ENCODE data around the gene HLA-DMA. TPM values are rescaled to one million over a fixed set of nuclear protein-coding genes. Genes with fewer than 3 reads are reported as not detected.

Gene HLA-DMA
- total and polyA plus RNA-seq, 2 of the 13 experiments (the other 11 are each of a cell fraction or from before 2014, with no cell fraction given): 0.70 to 0.71 TPM

GRCh38 chr6:32947552-32948465 lies 5.1 kb downstream of the HLA-DMA start (continued):
- no peak for TF ChIP-seq PAXIP1 (CRISPR knock-in tag; conservative IDR thresholded peaks at IDR 0.05)
- no peak for TF ChIP-seq MED13 (CRISPR knock-in tag; IDR thresholded peaks at IDR 0.05)
- TF ChIP-seq ADNP (CRISPR knock-in tag; IDR thresholded peaks at IDR 0.05): no peak
- no peak for TF ChIP-seq KDM3A (CRISPR knock-in tag; IDR thresholded peaks at IDR 0.05; ENCODE audit: low read depth)
- 0 out of 4 replicates have a peak, but pooled peaks of 1 of the 2 experiments have one; percentile 25 for TF ChIP-seq KLF16 (CRISPR knock-in tag; IDR thresholded peaks at IDR 0.05)
- no peak for TF ChIP-seq NFE2 (CRISPR knock-in tag; IDR thresholded peaks at IDR 0.05)
- peak; percentile 94 for TF ChIP-seq STAG1 (CRISPR knock-in tag; IDR thresholded peaks at IDR 0.05)
- TF ChIP-seq ZNF260 (CRISPR knock-in tag; IDR thresholded peaks at IDR 0.05; ENCODE audit: borderline replicate concordance, low read depth): no peak
- peak; percentile 76 for TF ChIP-seq TEAD3 (CRISPR knock-in tag; optimal IDR thresholded peaks at IDR 0.05; ENCODE audit: borderline replicate concordance)
- TF ChIP-seq ZNF546 (CRISPR knock-in tag; conservative IDR thresholded peaks at IDR 0.05): no peak
- TF ChIP-seq PRDM15 (CRISPR knock-in tag; IDR thresholded peaks at IDR 0.05): no peak
- no peak for TF ChIP-seq ZNF598 (CRISPR knock-in tag; IDR thresholded peaks at IDR 0.05; ENCODE audit: borderline replicate concordance)
- TF ChIP-seq SRY (CRISPR knock-in tag; IDR thresholded peaks at IDR 0.05): no peak
- no peak for TF ChIP-seq ZHX1 (CRISPR knock-in tag; IDR thresholded peaks at IDR 0.05; ENCODE audit: low read depth)
- no peak for TF ChIP-seq ZNF577 (CRISPR knock-in tag; IDR thresholded peaks at IDR 0.05; ENCODE audit: borderline replicate concordance, low read depth)
- TF ChIP-seq RELA (CRISPR knock-in tag; IDR thresholded peaks at IDR 0.05): no peak
- TF ChIP-seq BCL3 (CRISPR knock-in tag; IDR thresholded peaks at IDR 0.05): no peak
- TF ChIP-seq NCOA2 (CRISPR knock-in tag; IDR thresholded peaks at IDR 0.05): no peak
